Activated T-cell treated with anti-CD3 and anti-CD28 coated beads for 1 hour (primary cell): ENCODE data around the gene TBC1D25.
"Not testable (repeated sequence)": the region's sequence is repeated elsewhere in the genome, so short reads cannot be mapped to it uniquely, and the experiment has no call there.

ENCODE experiments used
- DNase-seq: peaks from one replicate; pipeline ENCODE4 v3.0.0-alpha.2; 2020; ENCODE audit warnings: low read depth

The TBC1D25 gene

GRCh38 chrX:48516285-48516684 is 23.2 kb upstream of the TBC1D25 start:
- DNase-seq, result no peak

- no peak for DNase-seq
Measured at GRCh38 chrX:48516987-48517386, 22.5 kb upstream of the TBC1D25 start.

GRCh38 chrX:48519481-48519880 is 20.0 kb upstream of the TBC1D25 start:
- not testable (repeated sequence) for DNase-seq

GRCh38 chrX:48520455-48520854 is 19.1 kb upstream of the TBC1D25 start:
- no peak for DNase-seq

GRCh38 chrX:48520976-48521352 is 18.6 kb upstream of the TBC1D25 start:
- DNase-seq, result no peak

- peak; percentile 90 for DNase-seq
Measured at GRCh38 chrX:48521353-48522243, 17.9 kb upstream of the TBC1D25 start, which contains the start of gene EBP. Gene EBP (plus strand): TSS chrX:48521808. CDS start chrX:48523772, 1,964 bp downstream.

- no peak for DNase-seq
Measured at GRCh38 chrX:48522291-48522690, 17.2 kb upstream of the TBC1D25 start.

- no peak for DNase-seq
Measured at GRCh38 chrX:48523682-48524081, 15.8 kb upstream of the TBC1D25 start.

- DNase-seq, result not testable (repeated sequence)
Measured at GRCh38 chrX:48525853-48526252, 13.7 kb upstream of the TBC1D25 start.

- DNase-seq, result no peak
Measured at GRCh38 chrX:48530736-48531135, 8.8 kb upstream of the TBC1D25 start.

- no peak for DNase-seq
Measured at GRCh38 chrX:48531358-48531959, 8.1 kb upstream of the TBC1D25 start.

GRCh38 chrX:48532161-48532560 is 7.4 kb upstream of the TBC1D25 start:
- DNase-seq, result no peak

- no peak for DNase-seq
Measured at GRCh38 chrX:48533165-48533564, 6.3 kb upstream of the TBC1D25 start.

- DNase-seq, result no peak
Measured at GRCh38 chrX:48538641-48539344, 721 bp upstream of the TBC1D25 start.

- peak; percentile 33 for DNase-seq
Measured at GRCh38 chrX:48540028-48540375, 488 bp downstream of the TBC1D25 start.

- no peak for DNase-seq
Measured at GRCh38 chrX:48540480-48540879, 966 bp downstream of the TBC1D25 start.

- no peak for DNase-seq
Measured at GRCh38 chrX:48541140-48541814, 1.8 kb downstream of the TBC1D25 start.

- DNase-seq, result no peak
Measured at GRCh38 chrX:48548871-48549270, 9.4 kb downstream of the TBC1D25 start.

- DNase-seq, result not testable (repeated sequence)
Measured at GRCh38 chrX:48555731-48556325, 16.3 kb downstream of the TBC1D25 start.

- DNase-seq, result no peak
Measured at GRCh38 chrX:48558271-48558670, 18.8 kb downstream of the TBC1D25 start.

GRCh38 chrX:48559636-48560035 is 20.1 kb downstream of the TBC1D25 start:
- DNase-seq, result no peak

- DNase-seq, result no peak
Measured at GRCh38 chrX:48560056-48560455, 20.5 kb downstream of the TBC1D25 start.
